Measurements from ENCODE around the gene CARM1. TPM values are rescaled to one million over a fixed set of nuclear protein-coding genes. Genes with fewer than 3 reads are reported as not detected.

The CARM1 gene
- total and polyA plus RNA-seq, 2 of the 13 experiments (the other 11 are each of a cell fraction or from before 2014, with no cell fraction given): 27.6 to 55.8 TPM

GRCh38 chr19:10836479-10837330 is 34.6 kb upstream of the CARM1 start (continued):
- TF ChIP-seq ARID5B (CRISPR knock-in tag; IDR thresholded peaks at IDR 0.05) (peak; percentile 14; the same call in 1 of the 2 replicates), ARNT (IDR thresholded peaks at IDR 0.05) (no peak), ZNF598 (CRISPR knock-in tag; IDR thresholded peaks at IDR 0.05; ENCODE audit: borderline replicate concordance) (peak; percentile 63; the same call in 1 of the 2 replicates), CSRNP2 (CRISPR knock-in tag; conservative IDR thresholded peaks at IDR 0.05; ENCODE audit: low read depth) (no peak), MED1 (CRISPR knock-in tag; IDR thresholded peaks at IDR 0.05) (0 out of 2 replicates have a peak, but pooled peaks have one; percentile 10), ZMAT3 (CRISPR knock-in tag; conservative IDR thresholded peaks at IDR 0.05) (peak; percentile 65), TBX2 (CRISPR knock-in tag; IDR thresholded peaks at IDR 0.05; ENCODE audit: borderline replicate concordance) (peak; percentile 65), ZNF235 (CRISPR knock-in tag; IDR thresholded peaks at IDR 0.05; ENCODE audit: borderline replicate concordance) (no peak), ZNF10 (CRISPR knock-in tag; IDR thresholded peaks at IDR 0.05; ENCODE audit: borderline replicate concordance, low read depth) (no peak), ZNF678 (CRISPR knock-in tag; IDR thresholded peaks at IDR 0.05) (0 out of 2 replicates have a peak, but pooled peaks have one; percentile 49), NR2F6 (IDR thresholded peaks at IDR 0.05) (no peak), NR2F6 (CRISPR knock-in tag; IDR thresholded peaks at IDR 0.05) (0 out of 2 replicates have a peak, but pooled peaks have one; percentile 5), HOXA3 (CRISPR knock-in tag; IDR thresholded peaks at IDR 0.05) (peak; percentile 77), NAIF1 (CRISPR knock-in tag; IDR thresholded peaks at IDR 0.05; ENCODE audit: borderline replicate concordance) (no peak; the same call in 1 of the 2 replicates), KLF12 (CRISPR knock-in tag; IDR thresholded peaks at IDR 0.05; ENCODE audit: borderline replicate concordance) (peak; percentile 83; the same call in 1 of the 2 replicates), ZFP36L2 (CRISPR knock-in tag; IDR thresholded peaks at IDR 0.05) (no peak)
